Stimulated activated CD4-positive, alpha-beta T cell treated with anti-CD3 and anti-CD28 coated beads, Interleukin-4, amount 100 ng/mL, for 4 hours (primary cell): ENCODE measurements around the gene DEPP1.

ENCODE experiments used
- DNase-seq, 2 experiments: peaks; one replicate each; pipeline ENCODE4 v3.0.0-alpha.2; 2020

DEPP1 gene

GRCh38 chr10:44930904-44931620, 47.5 kb downstream of the DEPP1 start:
- DNase-seq: no peak

- DNase-seq: no peak
Measured at GRCh38 chr10:44929356-44930255, 49.0 kb downstream of the DEPP1 start.

- no peak for DNase-seq
Measured at GRCh38 chr10:44928462-44928861, 50.1 kb downstream of the DEPP1 start.

GRCh38 chr10:44927352-44927751, 51.3 kb downstream of the DEPP1 start:
- no peak for DNase-seq

GRCh38 chr10:44926751-44927351, 51.8 kb downstream of the DEPP1 start:
- no peak for DNase-seq
